Liver (tissue), 3 donors: ENCODE measurements around the gene TNFAIP8.

Source experiments
- FOXA2 ChIP-seq: IDR thresholded peaks from 2 replicates; pipeline ENCODE4 v1.6.1; 2016; ENCODE audit warnings: antibody characterized with exemption
- RXRA ChIP-seq, 2 donors: IDR thresholded peaks; 2 replicates each; pipeline ENCODE4 v1.6.1; 2017 to 2018; ENCODE audit warnings: antibody characterized with exemption in 2 of 2, mild to moderate bottlenecking in 1 of 2
- TF ChIP-seq, protein P1 (sequence below): fragments of 150-350 bp; IDR thresholded peaks from 2 replicates; pipeline ENCODE4 v1.5.1; 2017; ENCODE audit warnings: improper control_type of control experiment, low read depth, low read length; ENCODE audit not compliant: missing input control
- TF ChIP-seq, protein P2 (sequence below): IDR thresholded peaks from 2 replicates; pipeline ENCODE4 v1.6.1; 2016; ENCODE audit warnings: antibody characterized with exemption, mild to moderate bottlenecking
- TF ChIP-seq, protein P3 (sequence below): IDR thresholded peaks from 2 replicates; pipeline ENCODE4 v1.6.1; 2016; ENCODE audit warnings: antibody characterized with exemption
- donor health status: healthy.
- donor health status: healthy.

DNA sequence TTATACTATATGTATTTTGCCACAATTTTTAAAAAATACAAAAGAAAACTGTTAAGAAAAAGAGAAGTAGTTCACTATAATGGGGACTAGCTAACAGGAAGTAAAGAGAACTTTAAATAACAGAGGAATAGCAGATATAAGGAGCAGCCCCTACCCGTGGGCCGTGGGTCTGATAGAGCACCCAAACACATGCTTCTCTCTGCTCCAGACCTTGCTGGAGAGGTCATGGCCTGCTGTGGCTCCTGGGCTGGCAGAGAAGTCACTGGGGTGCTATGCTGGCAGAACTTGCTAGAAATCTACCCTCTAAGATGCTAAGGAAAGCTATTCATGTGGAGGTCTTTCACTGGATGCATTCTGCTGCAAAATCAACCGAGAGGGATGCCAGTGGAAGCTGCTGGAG lies 10.0 kb upstream of the TNFAIP8 start:
- TF ChIP-seq, protein P1, sequence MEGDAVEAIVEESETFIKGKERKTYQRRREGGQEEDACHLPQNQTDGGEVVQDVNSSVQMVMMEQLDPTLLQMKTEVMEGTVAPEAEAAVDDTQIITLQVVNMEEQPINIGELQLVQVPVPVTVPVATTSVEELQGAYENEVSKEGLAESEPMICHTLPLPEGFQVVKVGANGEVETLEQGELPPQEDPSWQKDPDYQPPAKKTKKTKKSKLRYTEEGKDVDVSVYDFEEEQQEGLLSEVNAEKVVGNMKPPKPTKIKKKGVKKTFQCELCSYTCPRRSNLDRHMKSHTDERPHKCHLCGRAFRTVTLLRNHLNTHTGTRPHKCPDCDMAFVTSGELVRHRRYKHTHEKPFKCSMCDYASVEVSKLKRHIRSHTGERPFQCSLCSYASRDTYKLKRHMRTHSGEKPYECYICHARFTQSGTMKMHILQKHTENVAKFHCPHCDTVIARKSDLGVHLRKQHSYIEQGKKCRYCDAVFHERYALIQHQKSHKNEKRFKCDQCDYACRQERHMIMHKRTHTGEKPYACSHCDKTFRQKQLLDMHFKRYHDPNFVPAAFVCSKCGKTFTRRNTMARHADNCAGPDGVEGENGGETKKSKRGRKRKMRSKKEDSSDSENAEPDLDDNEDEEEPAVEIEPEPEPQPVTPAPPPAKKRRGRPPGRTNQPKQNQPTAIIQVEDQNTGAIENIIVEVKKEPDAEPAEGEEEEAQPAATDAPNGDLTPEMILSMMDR: no peak
- TF ChIP-seq RXRA (IDR thresholded peaks at IDR 0.05): no peak
- TF ChIP-seq, protein P2, sequence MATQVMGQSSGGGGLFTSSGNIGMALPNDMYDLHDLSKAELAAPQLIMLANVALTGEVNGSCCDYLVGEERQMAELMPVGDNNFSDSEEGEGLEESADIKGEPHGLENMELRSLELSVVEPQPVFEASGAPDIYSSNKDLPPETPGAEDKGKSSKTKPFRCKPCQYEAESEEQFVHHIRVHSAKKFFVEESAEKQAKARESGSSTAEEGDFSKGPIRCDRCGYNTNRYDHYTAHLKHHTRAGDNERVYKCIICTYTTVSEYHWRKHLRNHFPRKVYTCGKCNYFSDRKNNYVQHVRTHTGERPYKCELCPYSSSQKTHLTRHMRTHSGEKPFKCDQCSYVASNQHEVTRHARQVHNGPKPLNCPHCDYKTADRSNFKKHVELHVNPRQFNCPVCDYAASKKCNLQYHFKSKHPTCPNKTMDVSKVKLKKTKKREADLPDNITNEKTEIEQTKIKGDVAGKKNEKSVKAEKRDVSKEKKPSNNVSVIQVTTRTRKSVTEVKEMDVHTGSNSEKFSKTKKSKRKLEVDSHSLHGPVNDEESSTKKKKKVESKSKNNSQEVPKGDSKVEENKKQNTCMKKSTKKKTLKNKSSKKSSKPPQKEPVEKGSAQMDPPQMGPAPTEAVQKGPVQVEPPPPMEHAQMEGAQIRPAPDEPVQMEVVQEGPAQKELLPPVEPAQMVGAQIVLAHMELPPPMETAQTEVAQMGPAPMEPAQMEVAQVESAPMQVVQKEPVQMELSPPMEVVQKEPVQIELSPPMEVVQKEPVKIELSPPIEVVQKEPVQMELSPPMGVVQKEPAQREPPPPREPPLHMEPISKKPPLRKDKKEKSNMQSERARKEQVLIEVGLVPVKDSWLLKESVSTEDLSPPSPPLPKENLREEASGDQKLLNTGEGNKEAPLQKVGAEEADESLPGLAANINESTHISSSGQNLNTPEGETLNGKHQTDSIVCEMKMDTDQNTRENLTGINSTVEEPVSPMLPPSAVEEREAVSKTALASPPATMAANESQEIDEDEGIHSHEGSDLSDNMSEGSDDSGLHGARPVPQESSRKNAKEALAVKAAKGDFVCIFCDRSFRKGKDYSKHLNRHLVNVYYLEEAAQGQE: no peak
- TF ChIP-seq FOXA2: no peak
- TF ChIP-seq, protein P3, sequence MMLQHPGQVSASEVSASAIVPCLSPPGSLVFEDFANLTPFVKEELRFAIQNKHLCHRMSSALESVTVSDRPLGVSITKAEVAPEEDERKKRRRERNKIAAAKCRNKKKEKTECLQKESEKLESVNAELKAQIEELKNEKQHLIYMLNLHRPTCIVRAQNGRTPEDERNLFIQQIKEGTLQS: no peak
